Measurements from ENCODE around the gene CCDC9B. TPM values are rescaled to one million over a fixed set of nuclear protein-coding genes. Genes with fewer than 3 reads are reported as not detected.

The CCDC9B gene
- total RNA-seq, 2 donors from 2014 or later = 1.6 to 2.8 TPM

DNA sequence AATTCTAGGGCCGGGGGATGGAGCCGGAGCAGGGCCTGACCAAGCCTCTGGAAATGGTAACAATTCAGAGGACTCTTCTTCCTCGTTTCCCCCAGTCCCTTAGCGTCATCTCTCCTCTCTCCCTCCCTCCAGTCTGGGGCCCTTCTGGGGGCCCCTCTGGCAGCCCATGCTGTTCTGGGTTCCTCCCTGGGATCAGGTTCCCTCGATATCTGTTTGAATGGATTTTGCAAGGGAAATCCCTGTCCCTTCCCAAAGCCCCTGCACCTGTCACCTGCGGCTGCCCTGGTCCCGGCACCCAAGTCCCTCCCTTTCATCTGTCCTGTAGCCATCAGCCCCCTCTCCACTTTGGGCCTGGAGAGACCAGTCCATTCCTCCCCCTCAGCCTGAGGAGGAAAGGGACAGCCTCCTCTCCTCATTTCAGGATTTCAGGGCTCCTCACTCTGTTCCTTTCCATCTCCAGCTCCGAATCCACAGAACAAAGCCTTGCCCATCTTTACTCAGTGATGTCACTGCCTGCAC is 31.3 kb downstream of the CCDC9B start:
- Mint-ChIP-seq H3K27ac (peak overlapping the region; percentile 87 to 95), H3K9me3 (no peaks in the 10 kb centered on the region), H3K36me3 (no peaks in the 10 kb centered on the region)
- ATAC-seq (no peak), DNase-seq (ENCODE audit: low spot score in 2 of 2) (no peak)

GRCh38 chr15:40307421-40308211 is 33.1 kb downstream of the CCDC9B start, which contains the start of gene PLCB2:
PLCB2 (minus strand) TSS chr15:40307935; CDS start chr15:40307672, 263 bp downstream.
- DNase-seq (ENCODE audit: low spot score in 2 of 2) (peak; percentile 71 to 72), ATAC-seq (peak; percentile 79 to 81)
- Mint-ChIP-seq H3K27ac (peak within 1 kb of the TSS; percentile 87 to 95), H3K36me3 (no peaks in the 10 kb centered on the region), H3K9me3 (no peaks in the 10 kb centered on the region)

DNA sequence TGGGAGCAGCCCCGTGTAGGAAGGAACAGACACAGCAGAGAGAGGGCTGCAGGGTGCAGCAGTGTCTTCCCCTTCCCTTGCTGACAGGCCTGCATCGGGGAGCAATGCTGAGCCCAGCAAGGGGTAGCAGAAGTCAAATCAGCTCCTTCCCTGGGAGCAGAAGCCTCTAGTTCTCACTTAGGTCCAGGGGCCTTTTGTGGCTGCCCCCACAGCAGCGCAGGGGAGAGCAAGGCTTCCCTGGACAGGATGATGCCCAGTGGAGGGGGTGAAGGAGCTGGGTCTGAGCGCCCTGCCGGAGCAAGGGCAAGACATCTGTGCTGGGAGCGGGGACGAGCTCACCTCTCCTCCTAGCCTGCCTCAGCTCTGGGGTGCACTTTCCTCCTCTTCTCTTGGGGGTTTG is 33.8 kb downstream of the CCDC9B start:
- peak overlapping the region; percentile 69 to 87 for H3K27ac Mint-ChIP-seq
- ATAC-seq = no peak

GRCh38 chr15:40306371-40306770 is 34.4 kb downstream of the CCDC9B start:
- ATAC-seq = no peak
- Mint-ChIP-seq H3K36me3 (peaks cover 0 to 7% of the 10 kb centered on the region in 2 donors), H3K27ac (peak overlapping the region; percentile 69 to 87), H3K9me3 (no peaks in the 10 kb centered on the region)
- DNase-seq (ENCODE audit: low spot score in 2 of 2) = no peak

More for the DNA sequence above, 33.8 kb downstream of the CCDC9B start:
- DNase-seq (ENCODE audit: low spot score in 2 of 2) = no peak
- Mint-ChIP-seq H3K36me3 (peaks cover 0 to 1% of the 10 kb centered on the region in 2 donors), H3K9me3 (no peaks in the 10 kb centered on the region)

- Mint-ChIP-seq H3K36me3 (peaks cover 7 to 16% of the 10 kb centered on the region in 2 donors), H3K9me3 (peaks cover 0 to 4% of the 10 kb centered on the region in 2 donors), H3K27ac (no peak overlapping the region)
- DNase-seq (ENCODE audit: low spot score in 2 of 2) (no peak), ATAC-seq (no peak)
Measured at GRCh38 chr15:40305281-40305680, 35.5 kb downstream of the CCDC9B start.

DNA sequence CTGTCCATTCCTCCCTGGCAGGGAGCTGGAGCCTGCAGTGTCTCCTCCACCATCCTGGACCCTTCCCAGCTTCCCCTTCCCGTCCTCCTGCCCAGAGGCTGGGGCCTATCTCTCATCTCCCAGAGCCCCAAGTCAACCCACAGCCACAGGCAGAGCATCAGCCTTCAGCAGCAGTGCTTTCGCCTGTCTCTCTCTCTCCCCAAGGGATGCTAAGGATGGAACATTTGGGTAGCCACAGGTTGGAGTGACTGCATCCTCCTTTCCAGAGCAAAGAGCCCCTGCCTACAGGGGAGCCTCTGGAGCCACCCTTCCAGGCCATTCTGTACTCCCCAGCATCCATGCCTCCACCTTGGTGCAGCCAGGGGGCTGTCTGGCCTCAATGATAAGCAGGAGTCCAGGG is 37.2 kb downstream of the CCDC9B start:
- peaks cover 0 to 4% of the 10 kb centered on the region in 2 donors for H3K9me3 Mint-ChIP-seq
- H3K36me3 Mint-ChIP-seq = peaks cover 13 to 26% of the 10 kb centered on the region in 2 donors
- ATAC-seq = no peak
- peak overlapping the region in 1 of 2 donors; percentile 57 for H3K27ac Mint-ChIP-seq
- DNase-seq (ENCODE audit: low spot score in 2 of 2) = no peak

GRCh38 chr15:40302981-40303380 is 37.8 kb downstream of the CCDC9B start:
- DNase-seq (ENCODE audit: low spot score in 2 of 2) = no peak
- Mint-ChIP-seq H3K27ac (no peak overlapping the region), H3K36me3 (peaks cover 13 to 26% of the 10 kb centered on the region in 2 donors), H3K9me3 (peaks cover 0 to 4% of the 10 kb centered on the region in 2 donors)
- ATAC-seq = no peak

DNA sequence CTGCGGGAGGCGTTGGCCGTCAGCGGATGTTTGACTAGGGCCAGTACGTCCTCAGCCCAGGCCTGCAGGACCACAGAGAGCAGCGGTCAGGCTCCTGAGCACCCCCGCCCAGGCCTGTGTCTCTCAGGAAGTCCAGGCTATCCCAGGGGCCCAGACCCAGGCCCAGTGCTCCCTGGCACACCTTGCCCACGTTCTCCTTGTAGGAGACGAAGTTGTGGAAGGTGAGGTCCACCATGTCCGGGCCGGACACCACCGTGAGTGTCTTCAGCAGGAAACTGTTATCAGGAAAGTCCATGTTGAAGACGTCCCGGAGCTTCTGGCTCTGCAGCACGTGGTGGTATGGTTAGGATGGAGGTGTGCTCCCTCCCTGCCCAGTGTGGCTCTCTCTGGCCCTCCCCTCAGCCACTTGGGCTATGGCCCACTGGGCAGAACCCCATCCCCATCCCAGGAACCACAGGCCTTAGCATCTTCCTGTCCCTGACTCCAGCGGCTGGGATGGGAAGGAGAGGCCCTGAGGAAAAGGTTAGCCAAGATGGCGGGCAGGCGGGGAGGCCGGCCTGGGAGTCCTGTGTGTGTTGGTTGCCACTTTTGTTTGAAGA is 38.4 kb downstream of the CCDC9B start:
- DNase-seq (ENCODE audit: low spot score in 2 of 2) (no peak), ATAC-seq (no peak)
- H3K36me3 Mint-ChIP-seq = peaks cover 13 to 26% of the 10 kb centered on the region in 2 donors
- no peak overlapping the region for H3K27ac Mint-ChIP-seq
- H3K9me3 Mint-ChIP-seq = peaks cover 0 to 4% of the 10 kb centered on the region in 2 donors

- ATAC-seq (no peak), DNase-seq (ENCODE audit: low spot score in 2 of 2) (no peak)
- H3K36me3 Mint-ChIP-seq = peaks cover 13 to 26% of the 10 kb centered on the region in 2 donors
- peaks cover 0 to 4% of the 10 kb centered on the region in 2 donors for H3K9me3 Mint-ChIP-seq
- no peak overlapping the region for H3K27ac Mint-ChIP-seq
Measured at GRCh38 chr15:40301467-40302179, 39.1 kb downstream of the CCDC9B start.

DNA sequence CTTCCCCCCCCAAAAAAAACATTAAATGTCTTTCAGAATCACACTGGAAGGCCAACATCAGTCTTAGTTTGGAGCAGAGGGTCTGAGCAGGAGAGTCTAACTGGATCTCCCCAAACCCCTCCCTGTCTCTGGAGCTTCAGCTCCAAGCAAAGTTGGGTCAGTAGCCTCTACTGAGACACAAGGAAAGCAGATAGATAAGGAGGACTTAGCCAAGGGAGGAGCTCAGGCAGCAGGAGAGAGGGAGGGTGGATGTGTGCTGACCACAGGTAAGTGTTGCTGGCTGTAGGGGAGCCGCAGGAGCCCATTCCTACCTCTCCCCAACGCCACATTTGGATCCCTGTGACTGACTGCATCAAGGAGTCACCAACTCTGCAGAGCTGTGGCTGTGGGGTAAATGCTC is 40.0 kb downstream of the CCDC9B start:
- Mint-ChIP-seq H3K27ac (no peak overlapping the region), H3K9me3 (peaks cover 0 to 4% of the 10 kb centered on the region in 2 donors), H3K36me3 (peaks cover 13 to 26% of the 10 kb centered on the region in 2 donors)
- no peak for ATAC-seq
- no peak for DNase-seq (ENCODE audit: low spot score in 2 of 2)

DNA sequence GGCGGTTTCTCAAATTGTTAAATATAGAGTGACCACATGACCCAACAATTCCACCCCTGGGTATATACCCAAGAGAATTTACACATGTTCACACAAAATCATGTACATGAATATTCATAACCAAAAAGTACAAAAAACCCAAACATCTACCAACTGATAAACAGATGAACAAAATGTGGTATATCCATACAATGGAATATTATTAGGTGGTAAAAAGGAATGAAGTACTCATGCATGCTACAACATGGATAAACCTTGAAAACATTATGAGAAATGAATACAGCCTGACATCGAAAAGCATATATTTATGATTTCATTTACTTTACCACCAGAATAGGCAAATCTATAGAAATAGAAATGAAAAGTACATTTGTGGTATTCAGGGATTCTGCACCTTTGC is 40.4 kb downstream of the CCDC9B start:
- H3K27ac Mint-ChIP-seq = no peak overlapping the region
- H3K9me3 Mint-ChIP-seq = peaks cover 0 to 4% of the 10 kb centered on the region in 2 donors
- DNase-seq (ENCODE audit: low spot score in 2 of 2) (no peak), ATAC-seq (no peak)
- H3K36me3 Mint-ChIP-seq = peaks cover 13 to 26% of the 10 kb centered on the region in 2 donors

DNA sequence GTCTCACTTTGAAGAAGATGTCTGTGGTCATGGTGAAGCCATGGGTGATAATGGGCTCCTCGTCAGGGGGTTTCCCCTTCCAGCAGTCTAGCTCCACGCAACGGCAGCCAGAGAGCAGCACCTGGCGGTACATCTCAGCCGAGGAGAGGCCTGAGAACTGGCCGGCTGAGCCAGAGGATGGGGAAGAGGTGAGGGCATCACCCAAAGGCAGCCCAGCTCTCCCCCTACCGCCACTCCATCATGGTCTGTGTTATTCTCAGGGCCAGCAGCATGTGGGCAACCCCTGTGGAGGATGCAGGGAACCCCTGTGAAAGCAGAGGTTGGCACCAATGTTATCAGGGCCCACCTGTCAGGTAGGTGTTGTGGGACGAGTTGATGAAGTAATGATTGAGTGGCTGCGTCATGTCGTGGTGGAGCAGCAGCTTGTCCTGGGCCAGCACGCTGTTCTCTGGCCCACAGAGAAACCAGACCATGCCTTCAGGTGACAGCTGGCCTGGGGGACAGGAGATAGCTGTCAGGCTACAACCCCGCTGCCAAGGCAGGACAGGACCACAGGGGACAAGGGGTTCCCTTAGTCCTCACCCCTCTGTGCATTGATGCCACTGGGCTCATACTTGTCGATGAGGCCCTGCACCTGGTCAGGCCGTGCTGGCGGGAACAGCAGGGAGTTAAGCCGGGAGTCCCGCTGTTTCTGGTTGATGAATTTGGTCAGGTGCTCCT is 42.4 kb downstream of the CCDC9B start:
- ATAC-seq = no peak
- peaks cover 13 to 26% of the 10 kb centered on the region in 2 donors for H3K36me3 Mint-ChIP-seq
- H3K9me3 Mint-ChIP-seq = peaks cover 0 to 4% of the 10 kb centered on the region in 2 donors
- no peak for DNase-seq (ENCODE audit: low spot score in 2 of 2)
- no peak overlapping the region for H3K27ac Mint-ChIP-seq

- H3K9me3 Mint-ChIP-seq = peaks cover 0 to 4% of the 10 kb centered on the region in 2 donors
- DNase-seq (ENCODE audit: low spot score in 2 of 2) (no peak), ATAC-seq (no peak)
- H3K36me3 Mint-ChIP-seq = peaks cover 13 to 26% of the 10 kb centered on the region in 2 donors
- peak overlapping the region; percentile 34 to 40 for H3K27ac Mint-ChIP-seq
Measured at GRCh38 chr15:40297356-40297755, 43.4 kb downstream of the CCDC9B start.

GRCh38 chr15:40296561-40297230 is 44.0 kb downstream of the CCDC9B start:
- peak overlapping the region in 1 of 2 donors; percentile 34 for H3K27ac Mint-ChIP-seq
- DNase-seq (ENCODE audit: low spot score in 2 of 2) = no peak
- H3K9me3 Mint-ChIP-seq = peaks cover 0 to 4% of the 10 kb centered on the region in 2 donors
- peaks cover 13 to 23% of the 10 kb centered on the region in 2 donors for H3K36me3 Mint-ChIP-seq
- ATAC-seq = no peak

- ATAC-seq (no peak), DNase-seq (ENCODE audit: low spot score in 2 of 2) (no peak)
- Mint-ChIP-seq H3K27ac (no peak overlapping the region), H3K36me3 (peaks cover 13 to 17% of the 10 kb centered on the region in 2 donors), H3K9me3 (peaks cover 0 to 4% of the 10 kb centered on the region in 2 donors)
Measured at GRCh38 chr15:40295877-40296560, 44.7 kb downstream of the CCDC9B start.

Measured in activated naive CD4-positive, alpha-beta T cell treated with anti-CD3 and anti-CD28 coated beads, Interleukin-2, amount 50 U/mL, for 72 hours (primary cell).